Body of pancreas (tissue), 4 donors: ENCODE measurements around the gene WDR5B. TPM values are rescaled to one million over a fixed set of nuclear protein-coding genes. Genes with fewer than 3 reads are reported as not detected.

Source experiments
- ATAC-seq: fragments of 150-250 bp; one replicate; pipeline ENCODE4 v1.9.1; 2016
- DNase-seq, 4 donors: peaks; one replicate each; pipeline ENCODE4 v3.0.0-alpha.2; 2019
- H3K27ac ChIP-seq, 4 donors: fragments of 200-600 bp; sonication (generic); 1 replicate in 3 of 4; 2 replicates in 1 of 4; pipeline versions ENCODE4 v1.5.1 to v1.6.1; 2016 to 2019; ENCODE audit warnings: mild to moderate bottlenecking in 1 of 4, mixed read lengths in 1 of 4, moderate library complexity in 1 of 4
- H3K27me3 ChIP-seq, 2 donors: fragments of 200-600 bp; sonication (generic); one replicate each; pipeline ENCODE4 v1.6.0; 2016; ENCODE audit warnings: mild to moderate bottlenecking in 1 of 2
- H3K36me3 ChIP-seq, 2 donors: fragments of 200-600 bp; sonication (generic); replicated peaks in 1 of 2; 2 replicates each; pipeline ENCODE4 v1.5.1; 2016; ENCODE audit warnings: low read depth in 2 of 2; ENCODE audit not compliant: insufficient read depth in 1 of 2
- H3K4me1 ChIP-seq: fragments of 200-600 bp; sonication (generic); one replicate; pipeline ENCODE4 v1.6.0; 2016
- H3K4me3 ChIP-seq, 2 donors: fragments of 200-600 bp; sonication (generic); 1 replicate in 1 of 2; 2 replicates in 1 of 2; pipeline ENCODE4 v1.5.1; 2016 to 2019
- H3K9me3 ChIP-seq, 3 donors: fragments of 200-600 bp; sonication (generic); 1 replicate in 2 of 3; 2 replicates in 1 of 3; pipeline ENCODE4 v1.5.1; 2016
- POLR2A ChIP-seq, 3 donors: fragments of 450-650 bp; IDR thresholded peaks; one replicate each; pipeline ENCODE4 v1.6.1; 2016; ENCODE audit warnings: antibody characterized with exemption in 3 of 3, mild to moderate bottlenecking in 2 of 3
- WGBS, 2 donors: methylation state at CpG; one replicate each; pipeline ENCODE4 v1.1.5; 2017; 5-methylcytosine and 5-hydroxymethylcytosine counted together
- intact Hi-C: fragments of 100-400 bp; cut with DNase I; formaldehyde crosslinking; loops from one replicate; pipeline ENCODE4 v1.15.1; 2023
- total RNA-seq, 2 donors: library from RNA; depleted of rRNA; stranded (reverse); fragments of >200 nt; gene quantifications; one replicate each; pipeline ENCODE4 v1.1.0, GENCODE V29; 2016
- TF ChIP-seq, protein P1 (sequence below), 7 experiments: fragments of 450-650 bp in 4 of 7; fragments of 200-600 bp in 3 of 7; sonication (generic) in 3 of 7; IDR thresholded peaks; one replicate each; pipeline ENCODE4 v1.5.1; 2016 to 2019; ENCODE audit warnings: antibody characterized with exemption in 7 of 7

WDR5B gene
- total RNA-seq, 2 donors from 2014 or later: 5.6 to 6.2 TPM

DNA sequence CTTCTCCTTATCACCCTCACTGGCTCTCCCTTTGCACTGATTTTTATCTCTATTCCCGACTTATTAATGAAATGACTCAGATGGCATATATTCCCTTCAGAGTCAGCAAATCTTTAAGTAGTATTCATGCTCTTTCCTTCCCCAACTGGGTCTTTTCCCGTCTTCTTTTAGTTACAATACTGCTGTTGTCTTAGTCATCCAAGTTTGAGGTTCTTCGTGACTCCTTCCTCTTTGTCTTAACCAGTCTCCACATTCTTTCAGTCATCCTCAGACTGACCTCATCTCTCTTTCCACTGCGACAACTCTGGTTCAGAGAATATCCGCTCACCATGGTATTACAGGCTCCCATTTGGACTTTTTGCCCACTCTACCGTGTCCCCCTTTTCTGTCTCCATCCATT, 12.4 kb downstream of the WDR5B start:
- no peak for ATAC-seq
- H3K36me3 ChIP-seq: peaks cover 2 to 8% of the 10 kb centered on the region in 2 donors
- no peaks in the 10 kb centered on the region for H3K9me3 ChIP-seq
- no peak overlapping the region for H3K27ac ChIP-seq
- DNase-seq: no peak
- H3K27me3 ChIP-seq: no peaks in the 10 kb centered on the region
- TF ChIP-seq, protein P1, sequence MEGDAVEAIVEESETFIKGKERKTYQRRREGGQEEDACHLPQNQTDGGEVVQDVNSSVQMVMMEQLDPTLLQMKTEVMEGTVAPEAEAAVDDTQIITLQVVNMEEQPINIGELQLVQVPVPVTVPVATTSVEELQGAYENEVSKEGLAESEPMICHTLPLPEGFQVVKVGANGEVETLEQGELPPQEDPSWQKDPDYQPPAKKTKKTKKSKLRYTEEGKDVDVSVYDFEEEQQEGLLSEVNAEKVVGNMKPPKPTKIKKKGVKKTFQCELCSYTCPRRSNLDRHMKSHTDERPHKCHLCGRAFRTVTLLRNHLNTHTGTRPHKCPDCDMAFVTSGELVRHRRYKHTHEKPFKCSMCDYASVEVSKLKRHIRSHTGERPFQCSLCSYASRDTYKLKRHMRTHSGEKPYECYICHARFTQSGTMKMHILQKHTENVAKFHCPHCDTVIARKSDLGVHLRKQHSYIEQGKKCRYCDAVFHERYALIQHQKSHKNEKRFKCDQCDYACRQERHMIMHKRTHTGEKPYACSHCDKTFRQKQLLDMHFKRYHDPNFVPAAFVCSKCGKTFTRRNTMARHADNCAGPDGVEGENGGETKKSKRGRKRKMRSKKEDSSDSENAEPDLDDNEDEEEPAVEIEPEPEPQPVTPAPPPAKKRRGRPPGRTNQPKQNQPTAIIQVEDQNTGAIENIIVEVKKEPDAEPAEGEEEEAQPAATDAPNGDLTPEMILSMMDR (IDR thresholded peaks at IDR 0.05): no peak
- no peak for TF ChIP-seq POLR2A (IDR thresholded peaks at IDR 0.05)
- H3K4me1 ChIP-seq: peaks cover 8% of the 10 kb centered on the region
- WGBS, 2 donors: 74 to 76% methylated on average over 6 of the region's 6 CpGs
- intact Hi-C loops: no loop called here
- H3K4me3 ChIP-seq: no peak overlapping the region

DNA sequence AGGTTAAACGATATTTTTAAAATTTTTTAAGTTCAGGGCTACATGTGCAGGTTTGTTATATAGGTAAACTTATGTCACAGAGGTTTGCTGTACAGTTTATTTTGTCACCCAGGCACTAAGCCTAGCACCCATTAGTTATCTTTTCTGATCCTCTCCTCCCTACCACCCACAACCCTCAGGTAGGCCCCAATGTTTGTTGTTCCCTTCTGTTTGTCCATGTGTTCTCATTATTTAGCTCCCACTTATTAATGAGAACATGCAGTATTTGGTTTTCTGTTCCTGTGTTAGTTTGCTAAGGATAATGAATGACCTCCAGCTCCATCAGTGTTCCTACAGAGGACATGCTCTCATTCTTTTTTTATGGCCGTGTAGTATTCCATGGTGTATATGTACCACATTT, 16.9 kb downstream of the WDR5B start:
- peaks cover 0 to under 1% of the 10 kb centered on the region in 2 donors for H3K36me3 ChIP-seq
- TF ChIP-seq, protein P1 (IDR thresholded peaks at IDR 0.05): no peak
- TF ChIP-seq POLR2A (IDR thresholded peaks at IDR 0.05): no peak
- 89 to 96% methylated on average over 2 of the region's 2 CpGs for WGBS, 2 donors
- ATAC-seq (no peak), DNase-seq (no peak)
- no peak overlapping the region for H3K4me3 ChIP-seq
- intact Hi-C loops: no loop called here
- no peak overlapping the region for H3K27ac ChIP-seq
- peaks cover 20% of the 10 kb centered on the region for H3K4me1 ChIP-seq
- no peaks in the 10 kb centered on the region for H3K9me3 ChIP-seq
- no peaks in the 10 kb centered on the region for H3K27me3 ChIP-seq

DNA sequence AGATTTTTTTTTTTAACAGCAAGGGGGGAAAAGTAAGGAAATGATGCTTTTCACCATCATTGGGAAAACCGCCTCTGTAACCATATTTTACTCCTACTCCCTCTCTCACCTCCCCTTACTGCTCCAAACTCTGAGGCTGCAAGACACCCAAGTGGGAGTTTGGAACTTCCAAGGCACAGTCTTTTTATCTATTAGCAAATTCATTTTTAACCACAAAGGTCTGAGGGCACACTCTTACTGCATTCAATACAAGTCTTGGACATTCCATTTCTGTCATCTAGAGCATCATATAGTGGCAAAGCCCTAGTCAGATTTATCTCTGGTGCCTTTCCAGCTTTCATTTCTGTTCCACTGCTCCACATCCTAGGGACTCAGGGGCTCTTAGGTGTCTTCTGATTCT, 18.7 kb downstream of the WDR5B start:
- DNase-seq (no peak), ATAC-seq (no peak)
- Histone ChIP-seq H3K4me3 (no peak overlapping the region), H3K9me3 (no peaks in the 10 kb centered on the region), H3K27ac (no peak overlapping the region), H3K4me1 (peaks cover 33% of the 10 kb centered on the region), H3K27me3 (no peaks in the 10 kb centered on the region), H3K36me3 (no peaks in the 10 kb centered on the region)
- 94 to 100% methylated on average over 1 of the region's 1 CpG for WGBS, 2 donors
- intact Hi-C loops: no loop called here
- TF ChIP-seq POLR2A (IDR thresholded peaks at IDR 0.05): no peak
- TF ChIP-seq, protein P1 (IDR thresholded peaks at IDR 0.05): no peak

DNA sequence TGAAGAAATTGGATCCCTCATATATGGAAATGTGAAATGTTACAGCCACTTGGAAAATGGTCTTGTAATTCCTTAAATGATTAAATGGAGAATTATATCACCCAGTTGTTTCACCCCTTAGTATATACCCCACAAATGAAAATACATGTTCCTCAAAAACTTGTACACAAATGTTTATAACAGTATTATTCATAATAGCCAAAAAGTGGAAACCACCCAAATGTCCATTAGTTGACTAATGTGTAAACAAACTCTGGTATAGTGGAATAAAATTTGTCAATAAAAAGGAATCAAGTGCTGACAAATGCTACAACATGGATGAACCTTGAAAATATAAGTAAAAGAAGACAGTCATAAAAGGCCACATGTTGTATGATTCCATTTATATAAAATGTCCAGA, 19.4 kb downstream of the WDR5B start:
- intact Hi-C loops: no loop called here
- no peak for ATAC-seq
- no peak overlapping the region for H3K27ac ChIP-seq
- no peaks in the 10 kb centered on the region for H3K36me3 ChIP-seq
- H3K4me3 ChIP-seq: no peak overlapping the region
- H3K9me3 ChIP-seq: no peaks in the 10 kb centered on the region
- peaks cover 40% of the 10 kb centered on the region for H3K4me1 ChIP-seq
- no peak for DNase-seq
- TF ChIP-seq, protein P1 (IDR thresholded peaks at IDR 0.05): no peak
- TF ChIP-seq POLR2A (IDR thresholded peaks at IDR 0.05): no peak
- no peaks in the 10 kb centered on the region for H3K27me3 ChIP-seq

DNA sequence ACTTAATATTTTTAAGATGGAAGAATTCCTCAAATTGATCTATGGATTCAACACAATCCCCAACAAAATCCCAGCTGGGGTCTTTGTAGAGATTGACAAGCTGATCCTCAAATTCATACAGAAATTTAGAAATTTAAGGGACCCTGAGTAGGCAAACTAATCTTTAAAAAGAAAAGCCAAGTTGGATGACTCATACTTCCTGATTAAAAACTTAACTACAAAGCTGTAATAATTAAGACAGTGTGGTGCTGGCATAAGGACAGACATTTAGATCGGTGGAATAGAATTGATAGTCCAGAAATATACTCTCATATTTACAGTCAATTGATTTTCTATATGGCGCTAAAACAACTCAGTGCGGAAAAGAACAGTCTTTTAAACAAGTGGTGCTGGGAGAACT, 20.3 kb downstream of the WDR5B start:
- Histone ChIP-seq H3K4me1 (peaks cover 45% of the 10 kb centered on the region), H3K27me3 (no peaks in the 10 kb centered on the region), H3K27ac (peak overlapping the region in 1 of 4 donors; percentile 43), H3K4me3 (no peak overlapping the region), H3K36me3 (no peaks in the 10 kb centered on the region), H3K9me3 (no peaks in the 10 kb centered on the region)
- intact Hi-C loops: no loop called here
- TF ChIP-seq POLR2A (IDR thresholded peaks at IDR 0.05): no peak
- TF ChIP-seq, protein P1 (IDR thresholded peaks at IDR 0.05): no peak
- ATAC-seq (no peak), DNase-seq (no peak)
- 50 to 59% methylated on average over 3 of the region's 3 CpGs for WGBS, 2 donors
